DMS 273 treated with DMSO at 0.1 percent for 48 hours (cell line): Measurements from ENCODE around the gene HTR3D.
"Not testable (repeated sequence)": the region's sequence is repeated elsewhere in the genome, so short reads cannot be mapped to it uniquely, and the experiment has no call there.

Experiments used
- DNase-seq: peaks from one replicate; lab custom pipeline; 2025; lab: John Stamatoyannopoulos, UW

Gene HTR3D

DNA sequence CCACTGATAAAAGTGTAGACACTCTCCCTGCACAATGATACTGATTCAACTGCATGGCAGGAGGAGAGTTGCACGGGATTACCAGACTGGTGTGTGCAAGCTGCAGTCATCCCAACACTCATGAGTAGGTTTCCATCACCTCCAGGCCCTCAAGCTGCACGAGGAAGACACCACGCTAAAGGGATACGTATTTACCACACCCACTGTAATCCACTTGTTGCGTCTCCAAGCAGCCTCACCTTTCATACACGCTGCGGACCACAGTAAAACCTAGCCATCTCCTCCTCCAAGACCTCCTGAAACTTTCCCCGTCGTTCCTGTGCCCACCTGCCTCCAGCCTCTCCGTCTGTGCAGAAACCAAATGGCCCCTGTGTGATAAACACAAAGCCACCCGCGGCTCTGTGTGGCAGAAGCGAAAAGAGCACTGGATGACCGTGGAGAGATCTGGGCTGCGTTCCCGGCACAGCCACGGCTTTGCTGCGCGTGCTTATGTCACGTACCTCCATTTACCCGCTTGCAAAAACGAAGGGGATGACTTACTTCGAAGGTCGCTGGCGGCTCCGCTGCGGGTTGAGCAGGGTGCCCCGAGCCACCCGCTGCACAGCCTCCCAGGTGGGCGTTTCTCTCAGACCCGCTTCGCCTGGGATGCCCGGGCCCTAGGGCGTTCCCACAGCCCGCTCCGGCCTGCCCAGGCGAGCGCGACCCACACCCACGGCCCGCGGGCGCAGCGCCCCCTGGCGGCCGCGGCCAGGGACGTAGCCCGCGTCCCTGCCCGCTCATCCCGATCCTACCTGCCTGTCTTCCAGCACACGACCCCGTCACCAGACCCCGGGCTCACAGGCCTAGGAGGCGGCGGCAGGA is 14.5 kb upstream of the HTR3D start:
- DNase-seq = no peak

DNA sequence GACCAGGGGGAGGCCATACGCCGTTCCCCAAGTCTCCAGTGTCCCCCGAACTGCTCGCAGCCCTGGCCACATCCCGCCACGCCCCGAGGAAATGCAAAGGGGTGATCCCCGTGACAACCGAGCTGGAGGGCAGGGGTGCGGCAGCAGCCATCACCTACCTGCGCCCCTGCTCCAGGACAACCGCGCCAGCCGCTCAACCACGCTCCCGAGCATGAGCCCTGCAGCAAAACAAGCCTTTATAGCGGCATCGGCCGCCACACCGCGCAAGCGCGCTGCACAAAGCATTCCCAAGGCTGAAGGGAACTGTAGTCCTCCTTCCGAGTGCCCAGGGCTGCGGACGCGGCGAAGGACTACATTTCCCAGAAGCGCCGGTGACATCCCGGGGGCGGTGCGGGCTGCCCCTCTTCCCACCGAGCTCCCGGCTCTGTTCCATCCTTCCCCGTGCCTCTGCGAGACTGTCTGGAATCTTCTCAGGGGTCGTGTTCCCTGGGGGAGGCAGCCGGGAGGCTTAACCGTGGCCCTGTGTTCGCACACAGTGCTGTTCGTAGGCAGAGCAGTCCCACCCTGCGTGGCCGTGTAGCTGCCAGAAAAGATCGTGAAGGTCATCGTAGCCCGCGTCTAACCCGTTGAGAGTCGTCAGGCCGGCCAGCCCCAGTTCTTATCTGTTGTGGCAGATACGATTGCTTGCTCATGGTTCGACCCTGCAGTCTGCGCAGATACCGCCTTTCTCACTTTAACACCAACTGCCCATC is 13.7 kb upstream of the HTR3D start, which contains the start of gene ABCC5:
Gene ABCC5, minus strand, starts transcription at position 213 of the 752 bp plus-strand sequence. CDS start 3,492 bp downstream, outside the sequence.
- peak; percentile 97 for DNase-seq

DNA sequence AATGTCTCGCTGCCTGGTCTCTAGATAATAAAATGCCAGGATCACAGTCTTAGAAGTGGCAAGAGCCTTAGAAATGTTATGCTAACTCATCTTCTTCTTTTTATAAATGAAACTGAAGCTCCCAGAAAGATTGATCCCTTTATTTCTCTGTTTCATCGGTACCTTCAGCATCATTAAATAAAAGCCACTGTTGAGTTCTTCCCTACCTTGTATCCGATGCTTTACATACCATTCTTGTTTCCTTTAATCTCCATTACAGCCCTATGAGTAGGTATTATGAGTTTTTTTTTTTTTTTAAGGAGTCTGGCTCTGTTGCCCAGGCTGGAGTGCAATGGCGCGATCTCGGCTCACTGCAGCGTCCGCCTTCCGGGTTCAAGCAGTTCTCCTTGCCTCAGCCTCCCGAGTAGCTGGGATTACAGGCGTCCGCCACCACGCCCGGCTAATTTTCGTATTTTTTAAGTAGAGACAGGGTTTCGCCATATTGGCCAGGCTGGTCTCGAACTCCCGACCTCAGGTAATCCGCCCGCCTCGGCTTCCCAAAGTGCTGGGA is 13.0 kb upstream of the HTR3D start:
- no peak for DNase-seq

DNA sequence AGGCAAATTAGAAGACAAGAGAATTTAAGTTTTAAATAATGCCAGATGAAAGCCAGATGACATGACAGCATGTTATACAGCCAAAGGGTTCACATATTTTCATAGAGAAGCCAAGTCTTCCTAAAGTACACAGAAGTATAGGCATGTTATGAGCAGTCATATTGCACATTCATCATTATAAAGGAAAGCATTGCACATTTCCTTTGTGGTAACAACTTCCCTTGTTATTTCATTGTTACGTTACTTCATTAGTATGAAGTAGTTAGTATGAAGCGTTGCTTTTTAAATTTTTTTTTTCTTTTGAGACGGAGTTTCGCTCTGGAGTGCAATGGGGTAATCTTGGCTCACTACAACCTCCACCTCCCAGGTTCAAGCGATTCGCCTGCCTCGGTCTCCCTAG is 9.2 kb upstream of the HTR3D start:
- no peak for DNase-seq

DNA sequence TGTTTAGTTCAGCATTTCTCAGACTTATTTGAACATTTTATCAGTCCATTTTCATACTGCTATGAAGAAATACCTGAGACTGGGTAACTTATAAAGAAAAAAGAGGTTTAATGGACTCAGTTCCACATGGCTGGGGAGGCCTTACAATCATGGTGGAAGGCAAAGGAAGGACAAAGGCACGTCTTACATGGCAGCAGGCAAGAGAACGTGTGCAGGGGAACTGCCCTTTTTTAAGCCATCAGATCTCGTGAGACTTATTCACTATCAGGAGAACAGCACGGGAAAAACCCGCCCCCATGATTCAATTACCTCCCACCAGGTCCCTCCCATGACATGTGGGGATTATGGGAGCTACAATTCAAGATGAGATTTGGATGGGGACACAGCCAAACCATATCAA is 6.3 kb upstream of the HTR3D start:
- DNase-seq = not testable (repeated sequence)

DNA sequence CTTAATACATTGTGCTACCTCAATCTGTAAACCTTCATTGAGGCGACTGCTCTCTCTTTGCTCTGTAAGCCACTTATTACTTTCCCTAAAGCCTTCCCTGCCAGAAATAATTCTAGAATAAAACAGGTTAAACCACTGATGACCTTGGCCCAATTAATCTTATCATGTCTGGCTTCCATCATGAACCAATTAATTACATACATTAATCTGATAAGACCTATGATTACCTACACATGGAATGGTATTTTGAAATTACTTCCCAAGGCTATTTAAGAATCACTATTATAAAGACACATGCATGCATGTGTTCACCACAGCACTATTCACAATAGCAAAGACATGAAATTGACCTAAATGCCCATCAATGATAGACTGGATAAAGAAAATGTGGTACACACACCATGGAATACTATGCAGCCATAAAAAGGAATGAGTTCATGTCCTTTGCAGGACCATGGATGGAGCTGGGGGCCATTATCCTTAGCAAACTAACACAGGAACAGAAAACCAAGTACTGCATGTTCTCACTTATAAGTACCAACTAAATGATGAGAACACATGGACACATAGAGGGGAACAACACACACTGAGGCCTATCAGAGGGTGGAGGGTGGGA is 3.2 kb upstream of the HTR3D start:
- DNase-seq = not testable (repeated sequence)

DNA sequence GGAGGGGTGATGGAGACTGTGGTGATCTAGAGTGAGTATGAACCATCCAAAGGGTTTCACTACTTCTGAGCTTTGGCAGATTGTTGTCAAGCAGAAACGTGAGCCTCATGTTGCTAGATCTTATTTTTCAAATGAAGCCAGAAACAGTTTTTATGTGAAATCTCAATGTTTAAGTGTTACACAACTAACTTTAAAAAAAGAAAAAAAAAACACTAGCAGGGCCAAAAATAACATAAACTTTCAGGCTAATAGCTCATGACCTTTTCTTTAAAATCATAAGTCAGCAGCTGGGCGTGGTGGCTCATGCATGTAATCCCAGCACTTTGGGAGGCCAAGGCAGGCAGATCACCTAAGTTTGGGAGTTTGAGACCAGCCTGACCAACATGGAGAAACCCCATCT is 2.1 kb upstream of the HTR3D start:
- no peak for DNase-seq

DNA sequence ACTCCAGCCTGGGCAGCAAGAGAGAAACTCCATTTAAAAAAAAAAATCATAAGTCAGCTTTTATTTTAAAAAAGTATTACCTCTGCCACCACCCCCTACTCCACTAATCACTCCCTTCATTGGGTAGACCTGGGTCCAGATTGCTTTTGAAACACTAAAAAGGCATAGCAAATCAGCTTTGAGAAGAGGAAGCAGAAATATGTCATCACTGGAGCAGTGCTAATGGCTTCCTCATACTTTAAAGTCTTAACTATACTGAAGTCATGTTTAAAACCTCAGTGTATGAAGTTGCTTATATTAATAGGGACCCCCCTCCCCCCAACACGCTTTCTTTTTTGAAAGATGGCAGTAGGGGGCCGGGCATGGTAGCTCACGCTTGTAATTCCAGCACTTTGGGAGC is 1.0 kb upstream of the HTR3D start:
- DNase-seq = no peak

DNA sequence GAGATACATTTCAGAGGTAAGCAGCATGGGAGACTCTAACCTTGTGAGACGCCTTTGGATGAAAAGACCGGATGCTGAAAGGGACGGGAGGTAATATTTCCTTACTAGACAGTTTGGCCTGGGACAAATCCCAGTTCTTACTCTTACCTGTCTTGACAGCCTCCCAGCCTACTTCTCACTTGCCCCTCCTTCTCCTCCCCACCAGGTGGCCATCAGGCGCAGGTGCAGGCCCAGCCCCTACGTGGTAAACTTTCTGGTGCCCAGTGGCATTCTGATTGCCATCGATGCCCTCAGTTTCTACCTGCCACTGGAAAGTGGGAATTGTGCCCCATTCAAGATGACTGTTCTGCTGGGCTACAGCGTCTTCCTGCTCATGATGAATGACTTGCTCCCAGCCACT is 6.3 kb downstream of the HTR3D start:
- no peak for DNase-seq

DNA sequence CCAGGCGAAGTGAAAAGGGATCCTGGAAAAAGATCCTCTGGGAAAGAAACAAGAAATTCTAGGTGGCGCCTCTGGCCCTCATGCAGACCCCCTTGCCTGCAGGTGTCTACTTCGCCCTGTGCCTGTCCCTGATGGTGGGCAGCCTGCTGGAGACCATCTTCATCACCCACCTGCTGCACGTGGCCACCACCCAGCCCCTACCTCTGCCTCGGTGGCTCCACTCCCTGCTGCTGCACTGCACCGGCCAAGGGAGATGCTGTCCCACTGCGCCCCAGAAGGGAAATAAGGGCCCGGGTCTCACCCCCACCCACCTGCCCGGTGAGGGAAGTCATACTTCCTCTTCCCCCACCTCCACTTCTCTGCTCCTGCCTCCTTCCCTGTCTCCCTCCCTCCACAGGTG is 6.8 kb downstream of the HTR3D start:
- DNase-seq = not testable (repeated sequence)

DNA sequence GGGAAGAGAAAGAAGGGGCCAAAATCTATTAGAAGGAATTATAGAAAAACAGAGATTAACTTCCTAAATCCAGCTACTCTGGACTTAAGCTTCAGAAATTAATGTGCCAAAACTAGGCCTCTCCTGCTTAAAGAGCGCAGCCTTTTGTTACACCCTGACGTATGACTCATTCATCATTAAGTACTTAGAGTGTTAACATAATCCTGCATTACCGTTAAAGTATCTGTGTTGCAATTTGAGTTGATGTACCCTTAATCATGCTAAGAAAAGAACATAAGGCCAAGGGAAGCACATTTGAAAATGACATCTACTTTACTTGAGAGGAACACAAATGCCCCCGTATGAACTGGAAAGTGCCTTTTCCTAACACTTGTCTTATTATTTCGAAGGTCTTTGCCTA is 7.9 kb downstream of the HTR3D start:
- DNase-seq = no peak

DNA sequence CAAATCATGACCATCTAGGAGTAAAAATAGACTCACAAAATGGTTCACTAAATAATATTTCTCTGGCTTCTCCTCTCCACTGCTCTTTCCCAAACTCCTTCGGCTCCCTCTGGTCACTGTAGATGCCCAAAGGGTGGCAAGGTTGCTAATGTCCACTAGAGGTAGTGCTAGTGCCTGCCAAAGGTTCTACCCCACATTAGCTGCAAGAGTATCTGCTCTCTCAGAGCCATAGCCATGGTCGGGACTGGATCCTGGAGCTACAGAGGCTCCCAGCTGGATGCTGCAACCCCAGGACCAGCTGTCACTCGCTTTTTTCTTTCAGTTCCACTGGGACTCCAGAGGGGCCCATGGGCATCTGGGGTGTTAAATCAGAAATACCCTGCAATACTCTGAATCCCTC is 8.5 kb downstream of the HTR3D start:
- DNase-seq = peak; percentile 66

DNA sequence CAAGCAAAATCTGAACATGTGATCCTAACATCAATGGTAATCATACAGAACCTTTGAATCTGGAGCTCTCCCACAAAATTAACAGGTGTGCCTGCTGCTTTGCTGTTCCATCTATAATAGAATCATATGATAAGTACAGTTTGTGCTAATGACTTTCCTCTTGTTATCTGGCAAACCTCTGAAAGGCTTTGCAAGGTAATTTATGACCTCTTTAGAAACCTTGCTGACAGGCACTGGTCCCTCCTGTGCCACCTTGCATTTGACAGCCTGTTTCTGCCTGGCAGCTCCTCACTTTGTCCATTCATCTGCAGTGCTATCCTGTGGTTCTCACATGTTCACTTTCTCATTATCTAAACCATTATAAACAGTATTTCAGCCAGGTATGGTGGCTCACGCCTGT is 11.1 kb downstream of the HTR3D start:
- DNase-seq = no peak

DNA sequence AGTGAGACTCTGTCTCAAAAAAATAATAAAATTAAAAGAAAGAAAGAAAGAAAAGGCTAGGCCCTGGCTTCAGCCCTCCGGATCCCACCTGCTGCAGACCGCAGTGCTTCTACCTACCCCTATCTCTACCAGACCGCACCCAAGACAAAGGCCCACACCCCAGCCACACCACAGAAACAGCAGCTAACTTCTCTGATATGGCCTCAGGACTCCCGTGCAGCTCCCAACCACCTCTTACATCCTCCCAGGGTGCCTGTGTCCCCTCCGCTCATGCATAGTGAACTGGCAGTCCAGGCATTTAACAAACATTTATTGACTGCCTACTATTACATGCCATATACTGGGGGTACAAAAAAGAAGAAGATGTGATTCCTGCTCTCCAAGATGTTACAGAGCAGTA is 14.5 kb downstream of the HTR3D start:
- no peak for DNase-seq

DNA sequence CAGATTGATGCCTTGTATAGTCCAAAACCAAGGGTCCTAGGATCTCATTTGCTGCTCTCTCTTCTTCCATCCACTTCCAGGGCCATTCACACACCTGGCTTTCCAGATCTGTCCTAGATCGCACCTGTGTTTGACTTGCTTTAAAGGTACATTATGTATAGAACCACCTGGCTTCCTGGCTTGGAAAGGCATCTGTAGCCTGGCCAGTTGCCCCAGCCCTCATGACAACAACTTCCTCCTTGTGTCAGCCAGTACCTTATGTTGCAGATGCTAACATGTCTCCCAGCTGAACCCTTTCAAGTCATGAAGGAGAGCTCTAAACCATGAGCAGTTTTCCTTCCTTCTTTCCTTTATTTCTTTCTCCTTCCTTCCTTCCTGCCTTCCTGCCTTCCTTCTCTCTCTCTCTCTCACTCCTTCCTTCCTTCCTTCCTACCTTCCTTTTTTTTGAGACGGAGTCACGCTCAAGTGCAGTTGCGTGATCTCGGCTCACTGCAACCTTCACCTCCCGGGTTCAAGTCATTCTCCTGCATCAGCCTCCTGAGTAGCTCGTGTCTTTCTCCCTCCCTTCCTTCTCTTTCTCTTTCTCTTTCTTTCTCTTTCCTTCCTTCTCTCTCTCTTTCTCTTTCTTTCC is 18.8 kb downstream of the HTR3D start:
- no peak for DNase-seq

DNA sequence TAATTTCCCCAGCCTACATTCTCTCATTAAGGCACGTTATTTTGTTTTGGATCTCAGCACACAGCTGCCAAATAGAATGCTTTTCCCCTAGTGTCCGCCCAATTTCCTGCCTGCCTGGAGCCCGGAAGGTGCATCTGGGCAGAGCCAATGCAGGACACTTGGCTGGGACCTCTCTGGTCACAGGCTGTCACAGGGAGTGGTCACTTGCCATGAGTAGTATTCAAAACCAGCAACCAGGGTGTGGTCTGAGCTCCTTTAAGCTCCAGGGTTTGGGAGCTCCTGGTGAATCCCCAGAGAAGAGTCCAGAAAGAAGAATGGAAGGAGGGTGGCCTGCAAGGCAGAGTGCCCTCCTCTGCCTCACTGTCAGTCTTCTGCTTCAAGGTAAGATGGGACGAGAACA is 21.2 kb downstream of the HTR3D start, which contains the start of gene HTR3C:
Gene HTR3C, plus strand, starts transcription at position 281 of the 400 bp plus-strand sequence. Its CDS starts 34 bp downstream, at position 315.
- no peak for DNase-seq

DNA sequence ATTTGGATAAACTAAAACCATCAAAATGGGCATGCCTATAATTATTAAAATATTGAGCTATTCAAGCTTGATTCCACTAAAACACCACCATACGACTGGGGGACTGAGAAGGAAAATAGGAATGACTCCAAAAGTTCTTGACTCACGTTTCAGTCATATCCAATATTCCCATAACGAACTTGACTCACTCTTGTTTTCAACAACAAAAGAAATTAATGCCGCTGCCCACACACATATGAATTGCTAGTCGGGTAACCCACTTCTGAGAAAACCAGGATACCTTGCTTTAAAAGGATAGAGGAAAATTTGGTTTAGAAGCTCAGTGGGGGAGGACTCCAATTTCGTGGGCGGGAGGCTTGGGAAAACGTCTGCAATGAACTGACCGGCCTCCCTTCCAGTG is 26.5 kb downstream of the HTR3D start:
- DNase-seq = no peak

DNA sequence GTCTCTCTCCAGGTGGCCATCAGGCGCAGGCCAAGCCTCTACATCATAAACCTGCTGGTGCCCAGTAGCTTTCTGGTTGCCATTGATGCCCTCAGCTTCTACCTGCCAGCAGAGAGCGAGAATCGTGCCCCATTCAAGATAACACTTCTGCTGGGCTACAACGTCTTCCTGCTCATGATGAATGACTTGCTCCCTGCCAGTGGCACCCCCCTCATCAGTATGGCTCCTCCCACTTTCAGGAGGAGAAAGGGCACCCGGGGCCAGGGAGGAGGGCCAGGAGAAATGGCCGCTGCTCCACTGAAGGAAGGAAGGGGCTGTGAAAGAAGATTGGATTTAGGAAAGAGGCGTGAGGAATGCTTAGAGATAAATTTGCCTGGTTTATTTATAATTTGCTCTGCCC is 27.9 kb downstream of the HTR3D start:
- no peak for DNase-seq

DNA sequence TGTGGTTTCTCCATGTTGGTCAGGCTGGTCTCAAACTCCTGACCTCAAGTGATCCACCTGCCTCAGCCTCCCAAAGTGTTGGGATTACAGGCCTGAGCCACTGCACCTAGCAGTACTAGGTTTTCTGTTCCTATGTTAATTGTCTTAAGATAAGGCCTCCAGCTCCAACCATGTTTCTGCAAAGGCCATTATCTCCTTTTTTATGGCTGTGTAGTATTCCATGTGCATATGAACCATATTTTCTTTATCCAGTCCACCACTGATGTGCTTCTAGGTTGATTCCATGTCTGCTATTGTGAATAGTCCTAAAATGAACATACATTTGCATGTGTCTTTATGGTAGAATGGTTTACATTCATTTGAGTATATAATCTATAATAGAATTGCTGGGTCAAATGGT is 31.1 kb downstream of the HTR3D start:
- no peak for DNase-seq

DNA sequence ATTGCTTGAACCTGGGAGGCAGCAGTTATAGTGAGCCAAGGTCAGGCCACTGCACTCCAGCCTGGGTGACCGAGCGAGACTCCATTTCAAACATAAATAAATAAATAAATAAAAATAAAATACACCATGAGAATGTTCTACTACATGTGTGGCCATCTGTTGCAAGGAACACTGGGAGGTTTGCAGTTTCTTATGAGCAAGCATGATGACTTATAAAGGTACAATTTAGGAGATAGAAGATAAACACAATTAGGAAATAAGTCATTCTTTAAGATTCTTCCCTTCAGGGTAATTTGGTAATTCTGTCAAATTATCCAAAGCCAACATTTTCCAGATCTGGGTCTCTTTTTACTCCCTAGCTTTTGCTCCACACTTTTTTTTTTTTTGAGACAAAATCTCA is 34.7 kb downstream of the HTR3D start:
- DNase-seq = no peak

DNA sequence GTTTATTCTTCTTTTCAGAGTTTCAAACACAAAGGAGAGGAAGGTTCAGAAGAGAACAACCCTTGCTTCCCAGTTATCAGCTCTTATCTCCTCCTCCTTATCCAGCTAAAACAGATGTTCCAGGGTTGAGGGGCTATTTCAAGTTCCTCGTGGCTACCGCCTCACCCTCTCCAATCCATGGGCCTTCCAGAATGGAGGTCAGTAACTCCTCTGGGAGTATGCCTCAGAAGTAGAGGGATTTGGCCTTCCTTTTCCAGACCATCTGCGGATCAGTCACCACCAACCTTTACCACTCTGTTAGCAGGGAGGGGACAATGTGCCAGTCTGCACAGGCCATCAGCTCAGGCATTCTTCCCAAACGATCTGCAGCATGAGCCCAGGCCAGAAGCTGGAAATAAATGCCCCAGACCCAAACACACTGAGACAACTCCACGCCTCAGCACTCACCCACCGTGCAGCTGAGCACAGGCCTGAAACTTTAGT is 36.1 kb downstream of the HTR3D start:
- no peak for DNase-seq

DNA sequence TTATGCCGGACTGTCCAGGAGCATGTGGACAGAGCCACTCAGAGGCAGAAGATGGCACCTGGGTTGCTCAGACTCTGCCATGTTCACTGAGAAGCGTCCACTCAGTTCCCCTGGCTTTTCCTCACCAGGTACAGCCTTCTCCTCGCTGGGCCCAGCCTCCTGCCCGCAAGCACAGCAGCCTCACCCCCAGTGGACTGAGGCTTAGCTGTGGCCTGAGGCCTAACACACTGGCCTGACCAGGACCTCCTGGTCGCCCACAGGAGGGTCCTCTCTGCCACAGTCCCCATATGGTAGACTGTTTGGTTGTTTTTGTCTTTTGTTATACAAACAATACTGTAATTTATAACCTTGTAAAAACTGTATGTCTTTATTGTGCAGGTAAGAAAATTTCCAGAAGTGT is 36.8 kb downstream of the HTR3D start:
- DNase-seq = no peak
